Endodermal cell (in vitro differentiated cells): ENCODE results near the gene SPACA5. TPM values are rescaled to one million over a fixed set of nuclear protein-coding genes. Genes with fewer than 3 reads are reported as not detected.
"Not testable (repeated sequence)": the region's sequence is repeated elsewhere in the genome, so short reads cannot be mapped to it uniquely, and the experiment has no call there.

ENCODE experiments used
- DNase-seq: peaks from one replicate; pipeline ENCODE4 v3.0.0-alpha.2; 2017
- H3K27ac ChIP-seq: 2 replicates; pipeline ENCODE4 v1.5.1; 2013; ENCODE audit warnings: mild to moderate bottlenecking, low read depth, low read length, moderate library complexity
- H3K27me3 ChIP-seq: 2 replicates; pipeline ENCODE4 v1.6.1; 2013; ENCODE audit warnings: mild to moderate bottlenecking, low read length, moderate library complexity; ENCODE audit not compliant: insufficient read depth, control insufficient read depth, poor library complexity, severe bottlenecking
- H3K36me3 ChIP-seq: 2 replicates; pipeline ENCODE4 v1.7.0; 2013; ENCODE audit warnings: mild to moderate bottlenecking, low read length, moderate library complexity; ENCODE audit not compliant: control insufficient read depth, insufficient read depth
- H3K4me1 ChIP-seq: one replicate; pipeline ENCODE4 v1.7.0; 2013; ENCODE audit warnings: low read length; ENCODE audit not compliant: control insufficient read depth, insufficient read depth
- H3K4me3 ChIP-seq: 2 replicates; pipeline ENCODE4 v1.5.1; 2013; ENCODE audit warnings: mild to moderate bottlenecking, low read length, moderate library complexity
- H3K9ac ChIP-seq: 2 replicates; pipeline ENCODE4 v1.6.1; 2013; ENCODE audit warnings: mild to moderate bottlenecking, low read length, moderate library complexity; ENCODE audit not compliant: poor library complexity, severe bottlenecking; ENCODE audit errors: extremely low read depth
- H3K9me3 ChIP-seq: 2 replicates; pipeline ENCODE4 v1.6.1; 2013; ENCODE audit warnings: mild to moderate bottlenecking, low read length, moderate library complexity; ENCODE audit not compliant: control insufficient read depth
- H3K27ac Mint-ChIP-seq: 2 replicates; pipeline ENCODE4 v1.8.0; 2020; ENCODE audit warnings: mixed read lengths
- H3K27me3 Mint-ChIP-seq: 2 replicates; pipeline ENCODE4 v1.8.0; 2021; ENCODE audit warnings: mild to moderate bottlenecking, mixed read lengths; ENCODE audit not compliant: insufficient read depth
- H3K36me3 Mint-ChIP-seq: 2 replicates; pipeline ENCODE4 v1.8.0; 2020; ENCODE audit warnings: low read depth, mixed read lengths
- H3K4me1 Mint-ChIP-seq: 2 replicates; pipeline ENCODE4 v1.8.0; 2020; ENCODE audit warnings: mixed read lengths
- H3K4me3 Mint-ChIP-seq: 2 replicates; pipeline ENCODE4 v1.8.0; 2020; ENCODE audit warnings: mild to moderate bottlenecking, moderate library complexity, mixed read lengths
- H3K9me3 Mint-ChIP-seq: 2 replicates; pipeline ENCODE4 v1.8.0; 2020; ENCODE audit warnings: mild to moderate bottlenecking, mixed read lengths
- WGBS, 2 experiments: methylation state at CpG; one replicate each; pipeline versions ENCODE4 v1.1.5 to v1.1.7; 2013; ENCODE audit warnings: missing lambda C conversion rate in 2 of 2, mixed read lengths in 1 of 2; ENCODE audit not compliant: insufficient coverage in 1 of 2, insufficient read length in 1 of 2; 5-methylcytosine and 5-hydroxymethylcytosine counted together
- total RNA-seq, 2 donors: library from RNA; stranded (reverse); fragmentation: NEBNext Ultra II Directional in 1 of 2; extraction: Animal tissue kit (Norgen Biotek cat#: 25700) in 1 of 2; gene quantifications; 2 replicates in 1 of 2; 3 replicates in 1 of 2; pipeline ENCODE4 v1.2.1, GENCODE V29; 2021
- TF ChIP-seq, protein P1 (sequence below): fragments of 200-600 bp; sonication (generic); conservative IDR thresholded peaks from 2 replicates; pipeline ENCODE4 v1.5.0; 2021; ENCODE audit warnings: antibody characterized with exemption, mild to moderate bottlenecking

The SPACA5 gene
- total RNA-seq, 2 donors from 2014 or later, result not detected

DNA sequence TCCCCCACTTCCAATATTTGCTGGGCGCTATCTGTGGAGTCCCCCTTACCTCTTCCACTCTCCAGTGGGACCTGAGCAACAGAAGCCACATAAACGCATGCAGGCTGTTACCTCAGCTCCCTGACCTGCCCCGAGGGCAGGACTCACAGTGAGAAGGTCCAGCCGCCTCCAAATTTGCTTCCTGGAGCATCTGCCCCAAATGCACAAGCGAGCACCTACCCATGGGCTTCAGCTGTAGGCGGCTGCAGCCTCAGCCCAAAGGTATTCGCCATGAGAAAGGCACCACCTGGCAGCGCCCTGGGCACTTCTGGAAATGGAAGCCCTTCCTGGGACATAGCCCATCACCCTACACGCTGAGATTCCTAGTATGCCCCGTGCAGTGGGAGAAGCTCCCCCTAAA, 23.4 kb downstream of the SPACA5 start:
- Histone ChIP-seq H3K4me3 (no peak overlapping the region), H3K36me3 (no peaks in the 10 kb centered on the region), H3K27ac (no peak overlapping the region), H3K9me3 (no peaks in the 10 kb centered on the region), H3K4me1 (no peaks in the 10 kb centered on the region), H3K27me3 (no peaks in the 10 kb centered on the region), H3K9ac (no peak overlapping the region)
- Mint-ChIP-seq H3K4me1 (no peaks in the 10 kb centered on the region), H3K4me3 (no peak overlapping the region), H3K9me3 (peaks cover 59% of the 10 kb centered on the region), H3K27ac (no peak overlapping the region), H3K27me3 (no peaks in the 10 kb centered on the region), H3K36me3 (no peaks in the 10 kb centered on the region)
- TF ChIP-seq, protein P1, sequence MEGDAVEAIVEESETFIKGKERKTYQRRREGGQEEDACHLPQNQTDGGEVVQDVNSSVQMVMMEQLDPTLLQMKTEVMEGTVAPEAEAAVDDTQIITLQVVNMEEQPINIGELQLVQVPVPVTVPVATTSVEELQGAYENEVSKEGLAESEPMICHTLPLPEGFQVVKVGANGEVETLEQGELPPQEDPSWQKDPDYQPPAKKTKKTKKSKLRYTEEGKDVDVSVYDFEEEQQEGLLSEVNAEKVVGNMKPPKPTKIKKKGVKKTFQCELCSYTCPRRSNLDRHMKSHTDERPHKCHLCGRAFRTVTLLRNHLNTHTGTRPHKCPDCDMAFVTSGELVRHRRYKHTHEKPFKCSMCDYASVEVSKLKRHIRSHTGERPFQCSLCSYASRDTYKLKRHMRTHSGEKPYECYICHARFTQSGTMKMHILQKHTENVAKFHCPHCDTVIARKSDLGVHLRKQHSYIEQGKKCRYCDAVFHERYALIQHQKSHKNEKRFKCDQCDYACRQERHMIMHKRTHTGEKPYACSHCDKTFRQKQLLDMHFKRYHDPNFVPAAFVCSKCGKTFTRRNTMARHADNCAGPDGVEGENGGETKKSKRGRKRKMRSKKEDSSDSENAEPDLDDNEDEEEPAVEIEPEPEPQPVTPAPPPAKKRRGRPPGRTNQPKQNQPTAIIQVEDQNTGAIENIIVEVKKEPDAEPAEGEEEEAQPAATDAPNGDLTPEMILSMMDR, result no peak
- DNase-seq, result no peak
- 94 to 100% methylated on average over 1 to 10 of the region's 10 CpGs for WGBS, 2 experiments

DNA sequence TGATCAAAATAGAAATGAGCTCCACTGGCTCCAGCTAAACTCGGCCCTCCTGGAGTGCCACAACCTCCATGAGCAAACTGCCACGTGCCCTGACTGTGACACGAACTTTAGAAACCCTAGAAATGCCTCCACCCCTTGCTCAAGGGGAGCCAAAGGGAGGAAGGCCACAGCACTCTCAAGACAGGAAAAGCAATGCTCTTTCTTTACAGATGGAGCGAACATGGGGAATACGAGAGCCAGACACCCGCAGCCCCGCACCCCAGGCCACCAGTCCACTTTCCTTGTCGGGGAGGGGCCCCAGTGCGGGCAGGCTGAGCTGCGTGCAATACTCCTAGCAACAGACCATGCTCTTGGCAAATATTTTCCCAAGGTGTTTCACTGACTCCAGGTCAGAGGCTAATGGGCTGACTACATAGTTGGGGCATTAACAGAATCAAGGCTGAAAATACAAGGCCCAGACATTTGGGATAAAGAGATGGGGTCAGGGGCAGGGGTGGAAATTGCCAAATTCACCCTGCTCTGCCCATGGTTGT, 23.9 kb downstream of the SPACA5 start:
- H3K4me1 Mint-ChIP-seq, H3K27ac Mint-ChIP-seq, H3K27me3 ChIP-seq, H3K27me3 Mint-ChIP-seq, H3K36me3 Mint-ChIP-seq, H3K9me3 ChIP-seq, H3K36me3 ChIP-seq, H3K4me3 Mint-ChIP-seq, H3K4me1 ChIP-seq, H3K27ac ChIP-seq, H3K9ac ChIP-seq, H3K4me3 ChIP-seq, DNase-seq: not testable (repeated sequence)
- H3K9me3 Mint-ChIP-seq, result peaks cover 59% of the 10 kb centered on the region
- WGBS, 2 experiments, result 92% methylated on average over 7 of the region's 10 CpGs; no CpG with 5 or more reads in 1 of the 2 experiments

GRCh38 chrX:48035891-48036290, 29.1 kb downstream of the SPACA5 start:
- no peak overlapping the region for H3K4me3 Mint-ChIP-seq
- Histone ChIP-seq H3K9ac (no peak overlapping the region), H3K4me1 (no peaks in the 10 kb centered on the region), H3K27me3 (no peaks in the 10 kb centered on the region), H3K9me3 (no peaks in the 10 kb centered on the region), H3K4me3 (no peak overlapping the region), H3K36me3 (no peaks in the 10 kb centered on the region), H3K27ac (no peak overlapping the region)
- H3K9me3 Mint-ChIP-seq, result peaks cover 48% of the 10 kb centered on the region
- H3K27me3 Mint-ChIP-seq, result no peaks in the 10 kb centered on the region
- no peak overlapping the region for H3K27ac Mint-ChIP-seq
- TF ChIP-seq, protein P1, result no peak
- DNase-seq, result no peak
- H3K4me1 Mint-ChIP-seq, result no peaks in the 10 kb centered on the region
- H3K36me3 Mint-ChIP-seq, result no peaks in the 10 kb centered on the region
- whole genome bisulfite sequencing, 2 experiments, result 75% methylated on average over 4 of the region's 4 CpGs; no CpG with 5 or more reads in 1 of the 2 experiments

DNA sequence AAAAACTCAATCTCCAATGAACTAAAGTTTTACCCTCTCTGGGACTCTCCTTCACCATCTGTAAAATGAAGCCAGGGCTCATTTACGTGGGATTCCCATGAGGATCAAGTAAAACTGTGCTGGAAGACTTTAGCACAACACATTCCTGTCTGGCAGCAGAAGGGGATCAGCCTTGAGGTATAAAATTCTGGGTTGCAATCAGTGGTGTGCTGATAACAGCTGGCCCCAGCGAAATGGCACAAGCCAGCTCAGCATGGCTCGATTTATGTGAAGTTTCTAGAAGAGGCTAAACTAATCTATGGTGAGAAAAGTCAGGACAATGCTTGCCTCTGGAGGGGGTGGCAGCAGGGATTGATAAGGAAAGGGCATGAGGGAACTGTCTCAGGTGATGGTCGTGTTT, 36.3 kb downstream of the SPACA5 start:
- Histone ChIP-seq H3K36me3 (no peaks in the 10 kb centered on the region), H3K4me1 (peaks cover 2% of the 10 kb centered on the region), H3K9ac (peak overlapping the region; percentile 72), H3K4me3 (no peak overlapping the region), H3K27ac (peak overlapping the region; percentile 63), H3K27me3 (no peaks in the 10 kb centered on the region), H3K9me3 (no peaks in the 10 kb centered on the region)
- H3K9me3 Mint-ChIP-seq, result peaks cover 52% of the 10 kb centered on the region
- WGBS, 2 experiments, result 25 to 40% methylated on average over 2 to 3 of the region's 4 CpGs
- peaks cover 5% of the 10 kb centered on the region for H3K4me1 Mint-ChIP-seq
- TF ChIP-seq, protein P1, result no peak
- H3K4me3 Mint-ChIP-seq, result no peak overlapping the region
- peaks cover 5% of the 10 kb centered on the region for H3K36me3 Mint-ChIP-seq
- H3K27me3 Mint-ChIP-seq, result no peaks in the 10 kb centered on the region
- peak; percentile 68 for DNase-seq
- peak overlapping the region; percentile 92 for H3K27ac Mint-ChIP-seq
